BLaER1 (cell line): ENCODE results near the gene DEFB129.
"Not testable (repeated sequence)": the region's sequence is repeated elsewhere in the genome, so short reads cannot be mapped to it uniquely, and the experiment has no call there.

ENCODE experiments used
- H3K27ac ChIP-seq: shearing (Covaris generic); formaldehyde crosslinking; 2 replicates; pipeline ENCODE4 v1.8.1; 2022
- H3K27me3 ChIP-seq: shearing (Covaris generic); formaldehyde crosslinking; 2 replicates; pipeline ENCODE4 v1.8.1; 2022
- H3K36me3 ChIP-seq: shearing (Covaris generic); formaldehyde crosslinking; 2 replicates; pipeline ENCODE4 v1.8.1; 2022
- H3K4me1 ChIP-seq: shearing (Covaris generic); formaldehyde crosslinking; 2 replicates; pipeline ENCODE4 v1.8.1; 2022
- H3K4me2 ChIP-seq: shearing (Covaris generic); formaldehyde crosslinking; 2 replicates; pipeline ENCODE4 v1.8.1; 2022
- H3K4me3 ChIP-seq: shearing (Covaris generic); formaldehyde crosslinking; 2 replicates; pipeline ENCODE4 v1.8.1; 2022
- H3K9ac ChIP-seq: shearing (Covaris generic); formaldehyde crosslinking; 2 replicates; pipeline ENCODE4 v1.8.1; 2022
- H3K9me3 ChIP-seq: shearing (Covaris generic); formaldehyde crosslinking; 2 replicates; pipeline ENCODE4 v1.8.1; 2022
- H4K20me1 ChIP-seq: shearing (Covaris generic); formaldehyde crosslinking; 2 replicates; pipeline ENCODE4 v1.8.1; 2022
- Cebpa-rat ChIP-seq: shearing (Covaris generic); IDR thresholded peaks from 2 replicates; pipeline ENCODE4 v1.8.1; 2022

Gene DEFB129

GRCh38 chr20:251354-251753 is 24.3 kb downstream of the DEFB129 start:
- no peaks in the 10 kb centered on the region for H3K36me3 ChIP-seq
- no peaks in the 10 kb centered on the region for H4K20me1 ChIP-seq
- H3K9me3 ChIP-seq, result peaks cover 9% of the 10 kb centered on the region; the same call in 1 of the 2 replicates
- H3K9ac ChIP-seq, result no peak overlapping the region
- no peak overlapping the region for H3K27ac ChIP-seq
- H3K4me1 ChIP-seq, result no peaks in the 10 kb centered on the region
- no peak overlapping the region for H3K4me3 ChIP-seq
- no peak for TF ChIP-seq Cebpa-rat
- H3K27me3 ChIP-seq, result no peaks in the 10 kb centered on the region
- H3K4me2 ChIP-seq, result no peak overlapping the region

- Histone ChIP-seq H3K36me3 (no peaks in the 10 kb centered on the region), H3K27ac (no peak overlapping the region), H3K9me3 (no peaks in the 10 kb centered on the region), H3K27me3 (no peaks in the 10 kb centered on the region), H3K4me3 (no peak overlapping the region), H3K9ac (no peak overlapping the region), H3K4me1 (no peaks in the 10 kb centered on the region), H4K20me1 (no peaks in the 10 kb centered on the region), H3K4me2 (no peak overlapping the region)
- no peak for TF ChIP-seq Cebpa-rat
Measured at GRCh38 chr20:252801-253200, 25.7 kb downstream of the DEFB129 start.

GRCh38 chr20:253447-253846 is 26.4 kb downstream of the DEFB129 start:
- H3K4me1 ChIP-seq, H3K36me3 ChIP-seq, H3K9me3 ChIP-seq, H3K4me2 ChIP-seq, H4K20me1 ChIP-seq, H3K9ac ChIP-seq, H3K27ac ChIP-seq, H3K4me3 ChIP-seq, H3K27me3 ChIP-seq: not testable (repeated sequence)

GRCh38 chr20:257419-257818 is 30.4 kb downstream of the DEFB129 start, which contains the start of gene DEFB132:
Gene DEFB132 (plus strand): TSS chr20:257724. CDS start chr20:257779, 55 bp downstream.
- Histone ChIP-seq H3K9ac (no peak within 1 kb of the TSS), H3K4me2 (no peak within 1 kb of the TSS), H3K36me3 (no peaks in the 10 kb centered on the region), H3K9me3 (no peaks in the 10 kb centered on the region), H3K4me1 (no peaks in the 10 kb centered on the region), H3K27ac (no peak within 1 kb of the TSS), H4K20me1 (no peaks in the 10 kb centered on the region), H3K4me3 (no peak within 1 kb of the TSS), H3K27me3 (no peaks in the 10 kb centered on the region)
- no peak for TF ChIP-seq Cebpa-rat

GRCh38 chr20:258269-258858 is 31.3 kb downstream of the DEFB129 start:
- Histone ChIP-seq H3K27me3 (no peaks in the 10 kb centered on the region), H3K4me3 (no peak overlapping the region), H4K20me1 (no peaks in the 10 kb centered on the region), H3K9ac (no peak overlapping the region), H3K4me1 (no peaks in the 10 kb centered on the region), H3K9me3 (no peaks in the 10 kb centered on the region), H3K27ac (no peak overlapping the region), H3K36me3 (no peaks in the 10 kb centered on the region), H3K4me2 (no peak overlapping the region)
- no peak for TF ChIP-seq Cebpa-rat

GRCh38 chr20:258963-259362 is 31.9 kb downstream of the DEFB129 start:
- Histone ChIP-seq H3K36me3 (no peaks in the 10 kb centered on the region), H3K4me2 (no peak overlapping the region), H3K27ac (no peak overlapping the region), H3K9ac (no peak overlapping the region), H3K9me3 (no peaks in the 10 kb centered on the region), H3K4me3 (no peak overlapping the region), H3K4me1 (no peaks in the 10 kb centered on the region), H3K27me3 (no peaks in the 10 kb centered on the region), H4K20me1 (no peaks in the 10 kb centered on the region)
- no peak for TF ChIP-seq Cebpa-rat

- H3K27ac ChIP-seq, result no peak overlapping the region
- H3K9ac ChIP-seq, result no peak overlapping the region
- H3K27me3 ChIP-seq, result no peaks in the 10 kb centered on the region
- H3K4me2 ChIP-seq, result no peak overlapping the region
- H3K36me3 ChIP-seq, result no peaks in the 10 kb centered on the region
- H3K4me3 ChIP-seq, result no peak overlapping the region
- no peaks in the 10 kb centered on the region for H4K20me1 ChIP-seq
- no peaks in the 10 kb centered on the region for H3K9me3 ChIP-seq
- TF ChIP-seq Cebpa-rat, result no peak
- H3K4me1 ChIP-seq, result no peaks in the 10 kb centered on the region
Measured at GRCh38 chr20:259981-260380, 32.9 kb downstream of the DEFB129 start.

- Histone ChIP-seq H3K4me2 (no peak overlapping the region), H3K4me1 (peaks cover 4% of the 10 kb centered on the region; the same call in 1 of the 2 replicates), H3K36me3 (no peaks in the 10 kb centered on the region), H3K4me3 (no peak overlapping the region), H3K27ac (no peak overlapping the region), H3K27me3 (no peaks in the 10 kb centered on the region), H3K9me3 (no peaks in the 10 kb centered on the region), H3K9ac (no peak overlapping the region), H4K20me1 (no peaks in the 10 kb centered on the region)
- TF ChIP-seq Cebpa-rat, result no peak
Measured at GRCh38 chr20:263701-264100, 36.6 kb downstream of the DEFB129 start.

- Histone ChIP-seq H4K20me1 (no peaks in the 10 kb centered on the region), H3K4me2 (peak overlapping the region; percentile 85), H3K27me3 (no peaks in the 10 kb centered on the region), H3K9ac (peak overlapping the region; percentile 62), H3K27ac (peak overlapping the region; percentile 16; the same call in 1 of the 2 replicates), H3K36me3 (0 out of 2 replicates have a peak, but pooled peaks cover 6% of the 10 kb centered on the region), H3K4me1 (peaks cover 15% of the 10 kb centered on the region), H3K9me3 (no peaks in the 10 kb centered on the region), H3K4me3 (peak overlapping the region; percentile 62)
- TF ChIP-seq Cebpa-rat, result no peak
Measured at GRCh38 chr20:266596-267562, 39.8 kb downstream of the DEFB129 start.

GRCh38 chr20:270517-270916 is 43.5 kb downstream of the DEFB129 start:
- no peak for TF ChIP-seq Cebpa-rat
- peaks cover 35% of the 10 kb centered on the region for H3K36me3 ChIP-seq
- peak overlapping the region; percentile 17; the same call in 1 of the 2 replicates for H3K4me2 ChIP-seq
- no peaks in the 10 kb centered on the region for H4K20me1 ChIP-seq
- H3K4me3 ChIP-seq, result no peak overlapping the region
- peaks cover 30% of the 10 kb centered on the region for H3K4me1 ChIP-seq
- H3K27me3 ChIP-seq, result no peaks in the 10 kb centered on the region
- H3K9ac ChIP-seq, result no peak overlapping the region
- no peaks in the 10 kb centered on the region for H3K9me3 ChIP-seq
- H3K27ac ChIP-seq, result no peak overlapping the region
